RWPE2 (cell line): ENCODE measurements around the gene PLGRKT.
"Not testable (repeated sequence)": the region's sequence is repeated elsewhere in the genome, so short reads cannot be mapped to it uniquely, and the experiment has no call there.

Experiments
- ATAC-seq: fragments of 200-7000 bp; cut with Tn5 transposase; 3 replicates; pipeline ENCODE4 v1.9.1; 2021; ENCODE audit warnings: low read depth
- DNase-seq: peaks from one replicate; pipeline ENCODE4 v3.0.0-alpha.2; 2020; ENCODE audit warnings: low spot score
- H3K27ac ChIP-seq: fragments of 450-650 bp; 2 replicates; pipeline ENCODE4 v1.5.1; 2017; ENCODE audit warnings: mild to moderate bottlenecking; ENCODE audit not compliant: poor library complexity, severe bottlenecking
- H3K27me3 ChIP-seq: fragments of 250-450 bp; sonication (Bioruptor Pico); 2 replicates; pipeline ENCODE4 v1.5.1; 2021; ENCODE audit warnings: mild to moderate bottlenecking, moderate library complexity; ENCODE audit not compliant: insufficient read depth, poor library complexity, severe bottlenecking
- H3K36me3 ChIP-seq: fragments of 250-450 bp; sonication (Bioruptor Pico); 2 replicates; pipeline ENCODE4 v1.5.1; 2020; ENCODE audit warnings: low read depth, mild to moderate bottlenecking, moderate library complexity
- H3K4me1 ChIP-seq: fragments of 250-450 bp; sonication (Bioruptor Pico); 2 replicates; pipeline ENCODE4 v1.5.1; 2021; ENCODE audit warnings: mild to moderate bottlenecking, moderate library complexity; ENCODE audit not compliant: insufficient read depth, poor library complexity, severe bottlenecking
- H3K4me3 ChIP-seq: fragments of 250-450 bp; sonication (Bioruptor Pico); 2 replicates; pipeline ENCODE4 v1.5.1; 2021; ENCODE audit warnings: mild to moderate bottlenecking, moderate library complexity; ENCODE audit not compliant: severe bottlenecking
- H3K9me3 ChIP-seq: fragments of 250-450 bp; sonication (Bioruptor Pico); 2 replicates; pipeline ENCODE4 v1.5.1; 2021; ENCODE audit warnings: mild to moderate bottlenecking, moderate library complexity; ENCODE audit not compliant: severe bottlenecking
- TF ChIP-seq, protein P1 (sequence below): fragments of 450-650 bp; IDR thresholded peaks from one replicate; pipeline ENCODE4 v1.5.1; 2017; ENCODE audit warnings: mild to moderate bottlenecking, moderate library complexity; ENCODE audit not compliant: poor library complexity, severe bottlenecking

PLGRKT gene

GRCh38 chr9:5354184-5354583, 83.5 kb downstream of the PLGRKT start:
- ATAC-seq (no peak), DNase-seq (no peak)
- no peak overlapping the region for H3K4me3 ChIP-seq
- H3K27ac ChIP-seq: no peak overlapping the region
- no peaks in the 10 kb centered on the region for H3K4me1 ChIP-seq
- no peaks in the 10 kb centered on the region for H3K9me3 ChIP-seq
- H3K36me3 ChIP-seq: no peaks in the 10 kb centered on the region
- H3K27me3 ChIP-seq: no peaks in the 10 kb centered on the region
- TF ChIP-seq, protein P1, sequence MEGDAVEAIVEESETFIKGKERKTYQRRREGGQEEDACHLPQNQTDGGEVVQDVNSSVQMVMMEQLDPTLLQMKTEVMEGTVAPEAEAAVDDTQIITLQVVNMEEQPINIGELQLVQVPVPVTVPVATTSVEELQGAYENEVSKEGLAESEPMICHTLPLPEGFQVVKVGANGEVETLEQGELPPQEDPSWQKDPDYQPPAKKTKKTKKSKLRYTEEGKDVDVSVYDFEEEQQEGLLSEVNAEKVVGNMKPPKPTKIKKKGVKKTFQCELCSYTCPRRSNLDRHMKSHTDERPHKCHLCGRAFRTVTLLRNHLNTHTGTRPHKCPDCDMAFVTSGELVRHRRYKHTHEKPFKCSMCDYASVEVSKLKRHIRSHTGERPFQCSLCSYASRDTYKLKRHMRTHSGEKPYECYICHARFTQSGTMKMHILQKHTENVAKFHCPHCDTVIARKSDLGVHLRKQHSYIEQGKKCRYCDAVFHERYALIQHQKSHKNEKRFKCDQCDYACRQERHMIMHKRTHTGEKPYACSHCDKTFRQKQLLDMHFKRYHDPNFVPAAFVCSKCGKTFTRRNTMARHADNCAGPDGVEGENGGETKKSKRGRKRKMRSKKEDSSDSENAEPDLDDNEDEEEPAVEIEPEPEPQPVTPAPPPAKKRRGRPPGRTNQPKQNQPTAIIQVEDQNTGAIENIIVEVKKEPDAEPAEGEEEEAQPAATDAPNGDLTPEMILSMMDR: no peak

DNA sequence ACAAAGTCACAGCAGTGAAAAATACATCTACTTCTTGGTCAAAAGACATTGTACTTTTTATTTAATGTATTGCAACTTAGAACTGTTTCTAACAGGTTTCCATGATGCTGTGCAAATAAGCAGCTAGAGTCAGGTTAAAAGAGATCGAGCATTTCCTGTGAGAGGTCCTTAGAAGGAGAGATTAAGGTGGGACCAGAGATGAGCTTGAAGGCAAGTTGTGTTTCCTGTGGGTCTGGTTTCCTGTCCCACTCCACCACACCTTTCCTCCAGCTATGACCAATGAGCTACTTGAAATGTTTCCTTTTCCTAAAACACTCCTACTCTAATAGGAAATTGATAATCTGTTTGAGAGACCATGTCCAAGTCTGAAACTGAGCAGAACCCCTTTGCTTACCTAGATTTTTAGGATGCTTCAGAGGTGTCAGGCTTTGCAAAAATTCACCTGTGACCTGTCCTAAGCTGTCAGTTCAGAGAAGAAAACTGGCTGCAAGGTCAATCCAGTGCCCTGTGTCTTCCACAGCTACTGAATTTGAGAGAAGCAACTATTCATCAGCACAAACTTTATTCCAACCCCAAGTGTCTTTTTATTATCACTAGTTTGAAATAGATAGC, 85.0 kb downstream of the PLGRKT start:
- Histone ChIP-seq H3K9me3 (no peaks in the 10 kb centered on the region), H3K4me3 (no peak overlapping the region), H3K27ac (no peak overlapping the region), H3K4me1 (no peaks in the 10 kb centered on the region), H3K27me3 (no peaks in the 10 kb centered on the region), H3K36me3 (no peaks in the 10 kb centered on the region)
- ATAC-seq (no peak), DNase-seq (no peak)
- TF ChIP-seq, protein P1: no peak

GRCh38 chr9:5338992-5339981, 98.4 kb downstream of the PLGRKT start, which contains the start of gene RLN1:
Gene RLN1 (minus strand): TSS chr9:5339876. CDS start chr9:5339746, 130 bp downstream.
- not testable (repeated sequence) for H3K4me3 ChIP-seq, H3K36me3 ChIP-seq, H3K27me3 ChIP-seq, H3K27ac ChIP-seq, DNase-seq, H3K9me3 ChIP-seq, H3K4me1 ChIP-seq
- peak; percentile 100 for ATAC-seq

GRCh38 chr9:5336688-5337087, 101.0 kb downstream of the PLGRKT start:
- no peaks in the 10 kb centered on the region for H3K9me3 ChIP-seq
- DNase-seq: no peak
- no peaks in the 10 kb centered on the region for H3K36me3 ChIP-seq
- no peak for ATAC-seq
- H3K27ac ChIP-seq: no peak overlapping the region
- TF ChIP-seq, protein P1: no peak
- H3K4me1 ChIP-seq: no peaks in the 10 kb centered on the region
- H3K27me3 ChIP-seq: no peaks in the 10 kb centered on the region
- no peak overlapping the region for H3K4me3 ChIP-seq

DNA sequence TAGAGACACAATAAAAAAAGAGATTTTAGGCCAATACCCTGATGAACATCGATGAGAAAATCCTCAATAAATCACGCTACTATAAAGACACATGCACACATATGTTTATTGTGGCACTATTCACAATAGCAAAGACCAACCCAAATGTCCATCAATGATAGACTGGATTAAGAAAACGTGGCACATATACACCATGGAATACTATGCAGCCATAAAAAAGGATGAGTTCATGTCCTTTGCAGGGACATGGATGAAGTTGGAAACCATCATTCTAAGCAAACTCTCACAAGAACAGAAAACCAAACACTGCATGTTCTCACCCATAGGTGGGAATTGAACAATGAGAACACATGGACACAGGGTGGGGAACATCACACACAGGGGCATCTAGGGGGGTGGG, 106.4 kb downstream of the PLGRKT start:
- not testable (repeated sequence) for H3K27ac ChIP-seq, H3K27me3 ChIP-seq, ATAC-seq, DNase-seq, H3K9me3 ChIP-seq, H3K4me1 ChIP-seq, H3K36me3 ChIP-seq, H3K4me3 ChIP-seq
